Measurements from ENCODE around the gene PRR14.
A peak's percentile ranks its signal among the peaks of the same experiment; 100 is the strongest.

Gene PRR14

DNA sequence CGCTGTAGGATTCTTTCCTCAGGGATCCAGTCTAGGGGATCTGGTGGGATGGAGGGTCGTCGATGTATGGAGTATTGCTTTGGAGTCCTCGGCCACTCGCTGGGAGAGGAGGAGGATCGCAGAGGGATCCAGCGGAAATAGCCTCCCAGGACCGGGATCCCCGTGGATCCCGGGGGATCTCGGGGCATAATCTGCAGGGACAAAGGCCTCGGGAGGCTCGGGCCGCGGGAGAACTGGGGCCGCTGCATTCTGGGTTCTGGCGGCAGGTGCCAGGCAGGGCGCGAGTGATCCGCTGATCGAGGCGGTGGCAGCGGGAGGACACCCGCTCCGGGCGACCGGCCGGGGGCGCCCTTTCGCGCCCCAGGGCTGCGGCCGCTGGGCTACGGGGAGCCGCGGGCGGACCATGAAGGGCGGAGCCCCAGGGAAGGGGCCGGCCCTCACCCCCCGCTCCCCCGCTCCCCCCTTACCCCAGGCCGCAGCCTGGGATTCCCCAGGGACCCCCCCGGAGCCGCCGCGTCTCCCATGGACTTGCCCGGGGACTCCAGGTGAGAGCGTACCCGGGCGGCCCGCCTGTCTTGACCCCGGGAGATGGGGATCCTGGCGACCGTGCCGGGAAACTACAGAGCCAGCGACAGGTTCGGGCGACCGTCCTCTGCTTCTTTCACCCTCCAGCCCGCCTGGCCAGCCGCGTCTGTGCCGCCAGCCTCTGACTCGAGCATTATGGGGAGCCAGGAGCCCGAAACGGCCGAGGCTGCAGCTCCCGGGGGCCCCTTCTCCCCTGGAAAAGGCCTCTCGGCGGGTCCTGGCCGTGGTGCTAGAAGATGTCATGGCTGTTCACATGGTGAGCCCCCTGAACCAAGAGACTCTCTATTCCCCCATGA, 604 bp downstream of the PRR14 start:
- ChIA-PET POLR2A (interaction anchor here (0.7 to 2.0 kb wide), 4 partner anchors 8 to 65 kb away, joined by 3 to 14 read pairs (median 4); partner anchors contain the start of genes ZNF689 and ZNF785), CTCF (interaction anchor here (0.7 to 2.1 kb wide), 12 partner anchors 9 to 214 kb away, joined by 3 to 12 read pairs (median 4); partner anchors contain the start of gene ZNF689)
- TF ChIP-seq, protein P1, sequence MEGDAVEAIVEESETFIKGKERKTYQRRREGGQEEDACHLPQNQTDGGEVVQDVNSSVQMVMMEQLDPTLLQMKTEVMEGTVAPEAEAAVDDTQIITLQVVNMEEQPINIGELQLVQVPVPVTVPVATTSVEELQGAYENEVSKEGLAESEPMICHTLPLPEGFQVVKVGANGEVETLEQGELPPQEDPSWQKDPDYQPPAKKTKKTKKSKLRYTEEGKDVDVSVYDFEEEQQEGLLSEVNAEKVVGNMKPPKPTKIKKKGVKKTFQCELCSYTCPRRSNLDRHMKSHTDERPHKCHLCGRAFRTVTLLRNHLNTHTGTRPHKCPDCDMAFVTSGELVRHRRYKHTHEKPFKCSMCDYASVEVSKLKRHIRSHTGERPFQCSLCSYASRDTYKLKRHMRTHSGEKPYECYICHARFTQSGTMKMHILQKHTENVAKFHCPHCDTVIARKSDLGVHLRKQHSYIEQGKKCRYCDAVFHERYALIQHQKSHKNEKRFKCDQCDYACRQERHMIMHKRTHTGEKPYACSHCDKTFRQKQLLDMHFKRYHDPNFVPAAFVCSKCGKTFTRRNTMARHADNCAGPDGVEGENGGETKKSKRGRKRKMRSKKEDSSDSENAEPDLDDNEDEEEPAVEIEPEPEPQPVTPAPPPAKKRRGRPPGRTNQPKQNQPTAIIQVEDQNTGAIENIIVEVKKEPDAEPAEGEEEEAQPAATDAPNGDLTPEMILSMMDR (IDR thresholded peaks at IDR 0.05; ENCODE audit: insufficient read depth, low read length, missing control alignments), result peak; percentile 70
- no peak for DNase-seq (ENCODE audit: low read depth, low spot score)
- peak overlapping the region; percentile 86 for H3K4me3 ChIP-seq (ENCODE audit: low read depth, low read length)

- TF ChIP-seq, protein P1 (IDR thresholded peaks at IDR 0.05; ENCODE audit: insufficient read depth, low read length, missing control alignments), result no peak
- POLR2A ChIA-PET, result no interaction called here
- DNase-seq (ENCODE audit: low read depth, low spot score), result no peak
These were observed 1.2 kb downstream of the PRR14 start for GRCh38 chr16:30652005-30652296.

GRCh38 chr16:30652718-30653117, 2.0 kb downstream of the PRR14 start:
- POLR2A ChIA-PET, result no interaction called here
- CTCF ChIA-PET, result interaction anchor here (1.0 to 1.2 kb wide), 2 partner anchors 41 to 53 kb away, joined by 4 to 5 read pairs; no protein-coding TSS in a partner anchor
- peak overlapping the region; percentile 86 for H3K4me3 ChIP-seq (ENCODE audit: low read depth, low read length)
- no peak for DNase-seq (ENCODE audit: low read depth, low spot score)
- TF ChIP-seq, protein P1 (IDR thresholded peaks at IDR 0.05; ENCODE audit: insufficient read depth, low read length, missing control alignments), result no peak

More at GRCh38 chr16:30652005-30652296, 1.2 kb downstream of the PRR14 start:
- H3K4me3 ChIP-seq (ENCODE audit: low read depth, low read length), result peak overlapping the region; percentile 86
- CTCF ChIA-PET, result interaction anchor here (1.2 kb wide), 1 partner anchor 42 kb away, joined by 5 read pairs; no protein-coding TSS in a partner anchor

GRCh38 chr16:30654856-30655255, 4.1 kb downstream of the PRR14 start:
- DNase-seq (ENCODE audit: low read depth, low spot score), result no peak
- ChIA-PET POLR2A (no interaction called here), CTCF (interaction anchor here (1.6 kb wide), 1 partner anchor 14 kb away, joined by 3 read pairs; no protein-coding TSS in a partner anchor)
- TF ChIP-seq, protein P1 (IDR thresholded peaks at IDR 0.05; ENCODE audit: insufficient read depth, low read length, missing control alignments), result no peak
- H3K4me3 ChIP-seq (ENCODE audit: low read depth, low read length), result no peak overlapping the region

GRCh38 chr16:30655815-30656347, 5.1 kb downstream of the PRR14 start:
- no peak for DNase-seq (ENCODE audit: low read depth, low spot score)
- ChIA-PET CTCF (interaction anchor here (1.0 to 1.2 kb wide), 2 partner anchors 27 to 120 kb away, joined by 3 to 6 read pairs; no protein-coding TSS in a partner anchor), POLR2A (no interaction called here)
- TF ChIP-seq, protein P1 (IDR thresholded peaks at IDR 0.05; ENCODE audit: insufficient read depth, low read length, missing control alignments), result no peak
- no peak overlapping the region for H3K4me3 ChIP-seq (ENCODE audit: low read depth, low read length)

DNA sequence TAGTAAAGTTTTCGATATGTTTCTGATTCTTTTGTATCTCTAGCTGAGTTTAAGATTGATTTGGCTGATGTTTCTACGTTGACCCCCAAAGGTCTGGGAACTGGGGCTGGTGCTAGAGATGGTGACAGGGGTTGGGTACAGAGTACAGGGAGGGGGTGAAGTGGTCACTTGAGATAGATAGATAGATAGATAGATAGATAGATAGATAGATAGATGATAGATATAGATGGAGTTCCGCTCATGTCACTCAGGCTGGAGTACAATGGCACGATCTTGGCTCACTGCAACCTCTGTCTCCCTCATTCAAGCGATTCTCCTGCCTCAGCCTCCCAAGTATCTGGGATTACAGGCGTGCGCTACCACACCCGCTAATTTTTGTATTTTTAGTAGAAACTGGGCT, 5.6 kb downstream of the PRR14 start:
- TF ChIP-seq, protein P1 (IDR thresholded peaks at IDR 0.05; ENCODE audit: insufficient read depth, low read length, missing control alignments), result no peak
- POLR2A ChIA-PET, result no interaction called here
- CTCF ChIA-PET, result interaction anchor here (1.0 to 1.3 kb wide), 3 partner anchors 27 to 121 kb away, joined by 3 to 6 read pairs (median 3); no protein-coding TSS in a partner anchor
- no peak for DNase-seq (ENCODE audit: low read depth, low spot score)
- H3K4me3 ChIP-seq (ENCODE audit: low read depth, low read length), result no peak overlapping the region

Data from AG04449 (cell line).